SU-DHL-6 (cell line): ENCODE results near the gene WNT7A.

Experiments used
- H2AFZ ChIP-seq: fragments of 200-600 bp; sonication (generic); 2 replicates; pipeline ENCODE4 v1.6.1; 2014; ENCODE audit warnings: low read depth, mild to moderate bottlenecking, moderate library complexity, mixed read lengths, antibody characterized with exemption, low read length; ENCODE audit not compliant: severe bottlenecking
- H3F3A ChIP-seq: fragments of 200-600 bp; shearing (Covaris generic); 2 replicates; pipeline ENCODE4 v1.6.0; 2016; ENCODE audit warnings: antibody characterized with exemption, mild to moderate bottlenecking; ENCODE audit not compliant: insufficient read depth
- H3K27ac ChIP-seq: fragments of 200-600 bp; sonication (generic); 2 replicates; pipeline ENCODE4 v1.5.1; 2016; ENCODE audit warnings: low read depth, mild to moderate bottlenecking, low read length, moderate library complexity, mixed read lengths
- H3K27me3 ChIP-seq: fragments of 200-600 bp; sonication (generic), shearing (Covaris generic); 2 replicates; pipeline ENCODE4 v1.6.0; 2014; ENCODE audit warnings: mild to moderate bottlenecking, low read length
- H3K36me3 ChIP-seq: fragments of 200-600 bp; sonication (generic); 2 replicates; pipeline ENCODE4 v1.6.1; 2014; ENCODE audit warnings: mild to moderate bottlenecking, low read length, mixed read lengths
- H3K4me2 ChIP-seq: fragments of 300-600, 200-600 bp; shearing (Covaris generic), sonication (generic); 2 replicates; pipeline ENCODE4 v1.6.0; 2014; ENCODE audit warnings: low read length, low read depth, mild to moderate bottlenecking; ENCODE audit not compliant: poor library complexity, severe bottlenecking
- H3K4me3 ChIP-seq: fragments of 200-600 bp; sonication (generic); 2 replicates; pipeline ENCODE4 v1.5.1; 2014; ENCODE audit warnings: antibody characterized with exemption, low read length, mild to moderate bottlenecking, mixed read lengths; ENCODE audit not compliant: insufficient read depth, poor library complexity, severe bottlenecking
- H3K79me2 ChIP-seq: fragments of 200-600 bp; sonication (generic); 2 replicates; pipeline ENCODE4 v1.6.1; 2014; ENCODE audit warnings: mild to moderate bottlenecking, low read length, moderate library complexity; ENCODE audit not compliant: insufficient read depth
- H3K9ac ChIP-seq: fragments of 200-600 bp; sonication (generic); 2 replicates; pipeline ENCODE4 v1.7.0; 2014; ENCODE audit warnings: mild to moderate bottlenecking, low read length
- H3K9me2 ChIP-seq: fragments of 200-600 bp; sonication (generic); replicated peaks from 2 replicates; pipeline ENCODE4 v1.6.1; 2014; ENCODE audit warnings: low read length; ENCODE audit not compliant: insufficient read depth
- H3K9me3 ChIP-seq: fragments of 200-600 bp; sonication (generic); 2 replicates; pipeline ENCODE4 v1.6.1; 2014; ENCODE audit warnings: low read length, mixed read lengths; ENCODE audit not compliant: insufficient read depth
- H4K20me1 ChIP-seq: fragments of 200-600 bp; sonication (generic); 2 replicates; pipeline ENCODE4 v1.6.1; 2014; ENCODE audit warnings: low read depth, mild to moderate bottlenecking, antibody characterized with exemption, low read length, moderate library complexity, mixed read lengths
- CTCF ChIP-seq: fragments of 200-600 bp; sonication (generic); IDR thresholded peaks from one replicate; pipeline ENCODE4 v1.5.1; 2017; ENCODE audit warnings: antibody characterized with exemption, mild to moderate bottlenecking, low read length, moderate library complexity; ENCODE audit not compliant: insufficient read depth, poor library complexity, severe bottlenecking
- EZH2phosphoT487 ChIP-seq: fragments of 200-600 bp; sonication (generic), shearing (Covaris generic); conservative IDR thresholded peaks from 2 replicates; pipeline ENCODE4 v1.6.1; 2018; ENCODE audit warnings: mild to moderate bottlenecking, antibody characterized with exemption, low read length, moderate library complexity, mixed read lengths

WNT7A gene

GRCh38 chr3:13835246-13835645 lies 44.6 kb downstream of the WNT7A start:
- Histone ChIP-seq H3K27me3 (no peaks in the 10 kb centered on the region), H2AFZ (no peak overlapping the region), H3K79me2 (no peaks in the 10 kb centered on the region), H3K9ac (no peak overlapping the region), H4K20me1 (no peaks in the 10 kb centered on the region), H3F3A (no peaks in the 10 kb centered on the region), H3K9me2 (no peaks in the 10 kb centered on the region), H3K36me3 (no peaks in the 10 kb centered on the region), H3K27ac (no peak overlapping the region), H3K9me3 (no peaks in the 10 kb centered on the region), H3K4me2 (no peak overlapping the region), H3K4me3 (no peak overlapping the region)
- TF ChIP-seq CTCF = no peak
- TF ChIP-seq EZH2phosphoT487 = no peak

GRCh38 chr3:13834258-13835035 lies 45.4 kb downstream of the WNT7A start:
- Histone ChIP-seq H3K27me3 (no peaks in the 10 kb centered on the region), H2AFZ (no peak overlapping the region), H3K36me3 (no peaks in the 10 kb centered on the region), H3K4me2 (no peak overlapping the region), H3K4me3 (no peak overlapping the region), H3F3A (no peaks in the 10 kb centered on the region), H3K9ac (no peak overlapping the region), H3K9me3 (no peaks in the 10 kb centered on the region), H3K9me2 (no peaks in the 10 kb centered on the region), H4K20me1 (no peaks in the 10 kb centered on the region), H3K27ac (no peak overlapping the region), H3K79me2 (no peaks in the 10 kb centered on the region)
- TF ChIP-seq EZH2phosphoT487 (no peak), CTCF (no peak)

GRCh38 chr3:13833506-13834257 lies 46.2 kb downstream of the WNT7A start:
- no peak overlapping the region for H3K27ac ChIP-seq
- H3K4me2 ChIP-seq = no peak overlapping the region

More at GRCh38 chr3:13833506-13834257, 46.2 kb downstream of the WNT7A start:
- TF ChIP-seq CTCF (no peak), EZH2phosphoT487 (no peak)
- H3K9me3 ChIP-seq = no peaks in the 10 kb centered on the region
- H3K36me3 ChIP-seq = no peaks in the 10 kb centered on the region
- H4K20me1 ChIP-seq = no peaks in the 10 kb centered on the region
- H2AFZ ChIP-seq = no peak overlapping the region
- H3K79me2 ChIP-seq = no peaks in the 10 kb centered on the region
- H3F3A ChIP-seq = no peaks in the 10 kb centered on the region
- no peak overlapping the region for H3K9ac ChIP-seq
- no peaks in the 10 kb centered on the region for H3K27me3 ChIP-seq
- H3K4me3 ChIP-seq = no peak overlapping the region
- no peaks in the 10 kb centered on the region for H3K9me2 ChIP-seq
